GM10847 (cell line): ENCODE results near the gene GNG10.

ENCODE experiments used
- POLR2A ChIP-seq: IDR thresholded peaks from 2 replicates; pipeline ENCODE4 v1.6.1; 2011; ENCODE audit not compliant: insufficient read length; ENCODE audit errors: extremely low read depth

Gene GNG10

DNA sequence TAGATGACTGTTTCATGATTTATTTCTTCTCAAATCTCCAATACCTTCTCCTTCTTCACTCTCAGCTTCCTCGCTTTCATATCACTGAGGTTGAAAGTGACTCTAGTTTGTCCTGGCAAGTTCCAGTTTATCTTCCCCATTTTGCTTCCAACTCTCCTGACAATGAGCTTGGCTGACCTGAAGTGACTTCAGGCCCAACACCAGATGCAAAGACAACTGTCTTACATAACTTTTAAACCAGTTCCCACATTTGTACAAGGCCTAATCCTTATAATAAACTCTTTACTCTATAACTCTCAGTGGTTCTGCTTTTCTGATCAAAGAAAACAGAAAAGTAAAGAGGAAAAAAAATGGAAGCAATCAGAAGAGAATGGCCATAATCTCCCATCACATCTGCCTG lies 22.0 kb downstream of the GNG10 start:
- no peak for TF ChIP-seq POLR2A

DNA sequence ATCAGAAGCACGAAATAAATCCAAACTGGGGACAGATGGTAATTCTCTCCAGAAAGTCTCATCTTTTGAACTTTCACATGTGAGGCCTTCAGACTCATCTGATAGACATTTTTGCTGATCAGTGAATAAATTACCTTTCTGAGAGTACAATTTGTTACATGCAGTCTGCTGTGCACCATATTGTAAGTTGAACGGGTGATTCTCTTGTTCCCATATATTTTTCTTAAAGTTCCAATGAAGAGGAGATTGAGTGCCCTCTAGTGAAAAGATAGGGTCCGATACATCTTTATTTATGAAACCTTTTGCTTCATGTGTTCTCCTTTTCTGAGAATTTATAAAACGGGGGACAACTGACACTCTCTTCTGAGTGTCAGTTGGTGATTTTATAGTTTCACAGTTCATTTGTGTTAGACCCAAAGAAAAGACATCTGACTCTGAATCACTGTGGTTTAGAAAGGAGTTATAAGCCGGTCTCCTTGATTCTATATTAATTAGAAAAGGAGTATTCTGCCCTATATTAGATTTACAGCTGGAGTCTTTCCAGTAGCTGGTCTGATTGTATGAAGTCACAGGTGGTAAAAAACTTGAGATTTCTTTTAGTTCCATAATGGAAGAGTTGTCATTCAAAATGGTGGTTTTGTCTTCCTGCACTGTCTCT lies 30.4 kb downstream of the GNG10 start:
- TF ChIP-seq POLR2A = no peak

DNA sequence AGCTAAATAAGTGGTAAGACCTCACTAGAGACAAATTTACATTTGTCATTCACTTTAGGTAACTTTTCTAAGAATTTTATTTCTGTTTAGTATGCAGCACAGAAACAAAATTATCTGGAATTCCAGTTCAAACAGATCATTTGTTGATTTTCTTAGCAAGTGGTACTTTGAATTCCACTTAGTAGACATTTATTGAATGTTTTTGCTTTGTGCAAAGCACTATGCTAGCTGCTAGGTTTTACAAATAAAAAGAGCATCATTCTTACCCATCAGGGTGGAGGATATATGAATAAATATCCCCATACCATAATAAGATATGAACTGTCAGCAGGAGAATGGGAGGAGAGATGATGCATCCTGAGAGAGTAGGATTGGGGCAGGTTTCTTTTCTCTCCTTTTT lies 35.4 kb downstream of the GNG10 start:
- TF ChIP-seq POLR2A = no peak

- no peak for TF ChIP-seq POLR2A
Observed at GRCh38 chr9:111700776-111701175, 39.4 kb downstream of the GNG10 start.

DNA sequence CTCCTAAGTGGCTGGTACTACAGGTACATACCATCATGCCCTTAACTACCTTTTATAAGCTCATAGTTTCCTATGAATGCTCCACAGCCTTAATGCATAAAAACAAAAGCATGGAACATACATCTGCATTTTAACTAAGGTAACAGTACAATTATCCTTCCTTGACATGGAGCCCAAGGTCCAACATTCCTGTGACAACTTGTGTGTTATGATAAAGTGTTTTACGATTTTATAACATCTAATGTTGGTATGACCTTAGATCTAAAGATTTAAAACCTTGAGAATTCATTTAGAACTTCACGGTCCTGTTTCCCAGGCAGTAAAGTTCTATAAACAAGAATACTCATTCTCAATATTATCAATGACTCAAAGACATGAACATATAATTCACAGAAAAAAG lies 43.1 kb downstream of the GNG10 start:
- TF ChIP-seq POLR2A = no peak

DNA sequence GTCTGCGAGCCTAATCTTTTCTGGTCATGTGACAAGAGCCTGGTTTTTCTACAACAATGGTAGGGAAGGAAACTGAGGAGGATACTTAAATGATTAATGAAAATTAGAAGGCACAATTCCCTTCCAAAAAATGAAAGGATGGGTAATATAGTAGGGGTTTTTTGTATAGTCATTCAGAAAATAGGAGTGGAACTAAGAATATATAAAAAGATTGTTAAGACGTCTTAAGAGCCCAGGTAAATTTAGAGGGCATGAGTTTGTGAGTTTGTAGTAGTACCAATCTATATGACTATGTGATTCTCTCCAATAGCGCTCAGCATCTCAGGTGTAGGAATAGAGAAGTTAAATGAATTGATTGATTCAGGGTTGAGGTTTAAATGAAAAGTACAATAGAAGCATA lies 50.1 kb downstream of the GNG10 start:
- TF ChIP-seq POLR2A = no peak

DNA sequence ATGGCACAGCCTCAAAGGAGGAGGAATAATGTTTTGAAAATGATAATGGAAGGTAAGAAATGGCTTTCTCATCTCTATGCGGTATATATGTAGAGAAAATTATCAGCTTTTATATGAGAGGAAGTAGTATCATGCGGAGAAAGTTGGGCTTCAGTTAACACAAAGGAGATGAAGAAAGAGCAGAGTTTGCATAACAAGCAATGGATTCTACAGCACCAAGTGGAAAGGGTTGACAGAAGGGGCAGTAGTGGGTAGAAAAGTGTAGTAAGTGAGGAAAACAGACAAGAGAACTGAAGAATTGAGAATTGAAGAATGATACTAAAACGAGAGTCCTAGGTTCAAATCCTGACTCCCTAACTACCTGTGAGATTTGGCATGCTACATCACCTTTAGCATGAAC lies 51.0 kb downstream of the GNG10 start:
- no peak for TF ChIP-seq POLR2A

DNA sequence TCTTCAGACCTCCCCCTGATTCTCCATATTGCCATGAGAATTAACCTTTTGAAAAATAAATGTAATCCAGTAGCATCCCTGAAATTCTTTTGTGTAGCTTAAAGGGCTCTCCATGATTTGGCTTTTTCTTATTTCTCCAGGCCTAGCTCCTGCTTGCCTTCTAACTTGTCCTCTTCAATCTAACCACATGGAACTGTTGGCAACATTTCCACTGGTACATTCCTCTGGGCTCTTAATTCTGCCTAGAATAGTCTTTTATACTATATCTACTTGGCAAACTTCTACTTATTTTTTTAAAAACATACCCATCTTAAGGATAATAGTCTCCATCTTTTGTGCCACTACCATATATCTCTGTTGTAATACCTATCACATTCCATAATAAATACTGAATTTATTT lies 54.1 kb downstream of the GNG10 start:
- TF ChIP-seq POLR2A = no peak

DNA sequence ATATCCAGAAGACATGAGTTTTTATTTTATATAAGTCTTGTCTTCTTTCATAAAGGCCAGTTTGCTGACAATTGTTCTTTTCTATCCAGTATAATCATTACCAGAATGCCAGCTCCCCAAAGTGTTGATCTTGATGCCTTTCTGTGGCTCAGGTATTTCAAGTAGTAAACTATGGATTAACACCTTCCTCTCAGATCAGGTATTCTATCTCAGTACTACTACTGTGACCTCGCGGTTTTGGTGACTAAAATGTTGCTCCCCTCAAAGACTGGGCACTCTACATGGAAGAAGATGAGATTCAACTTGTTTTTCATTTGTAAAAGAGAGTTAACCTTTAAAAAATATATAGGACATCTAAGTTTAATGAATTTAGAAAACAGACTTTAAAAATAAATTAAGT lies 58.1 kb downstream of the GNG10 start:
- no peak for TF ChIP-seq POLR2A
